ENCODE results near the gene RASGRF1. TPM values are rescaled to one million over a fixed set of nuclear protein-coding genes. Genes with fewer than 3 reads are reported as not detected.

RASGRF1 gene
- total and polyA plus RNA-seq, 11 donors, result 0.12 to 0.40 (median 0.25) TPM; not detected in 8

DNA sequence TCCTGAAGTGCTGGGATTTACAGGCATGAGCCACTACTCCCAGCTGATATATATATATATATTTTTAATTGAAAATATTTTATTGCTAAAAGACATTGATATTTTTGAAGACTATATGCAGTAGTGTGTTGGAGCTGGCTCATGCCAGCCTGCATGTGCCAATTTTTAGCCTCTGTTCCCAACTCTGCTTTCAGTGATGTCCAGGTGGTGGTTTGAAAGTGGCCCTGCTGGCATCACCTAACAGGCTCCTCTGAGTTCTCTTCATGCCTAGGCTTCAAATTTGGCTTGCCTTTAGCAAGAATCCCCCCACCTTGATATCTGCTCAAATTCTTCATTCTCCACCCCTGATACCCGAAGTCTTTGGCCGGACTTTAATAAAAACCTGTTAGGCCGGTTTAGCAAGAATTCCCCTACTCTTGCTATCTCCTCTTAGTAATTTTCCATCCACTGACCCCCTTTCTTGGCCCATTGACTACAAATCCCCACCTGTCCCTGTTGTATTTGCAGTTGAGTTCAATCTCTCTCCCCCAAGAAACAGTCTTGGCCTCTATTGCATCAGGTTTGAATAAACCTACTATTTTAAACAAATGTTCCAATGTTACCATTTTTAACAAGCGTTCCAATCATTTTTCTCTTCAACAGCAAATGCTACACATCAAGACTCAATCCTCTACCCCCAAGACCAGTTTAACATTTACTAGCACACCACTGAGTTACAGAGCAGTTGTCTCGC lies 121.9 kb downstream of the RASGRF1 start:
- H3K4me1 ChIP-seq, result peaks cover 0 to 9% (median 0%) of the 10 kb centered on the region in 12 donors
- TF ChIP-seq POLR2A (IDR thresholded peaks at IDR 0.05), result no peak
- TF ChIP-seq, protein P1, sequence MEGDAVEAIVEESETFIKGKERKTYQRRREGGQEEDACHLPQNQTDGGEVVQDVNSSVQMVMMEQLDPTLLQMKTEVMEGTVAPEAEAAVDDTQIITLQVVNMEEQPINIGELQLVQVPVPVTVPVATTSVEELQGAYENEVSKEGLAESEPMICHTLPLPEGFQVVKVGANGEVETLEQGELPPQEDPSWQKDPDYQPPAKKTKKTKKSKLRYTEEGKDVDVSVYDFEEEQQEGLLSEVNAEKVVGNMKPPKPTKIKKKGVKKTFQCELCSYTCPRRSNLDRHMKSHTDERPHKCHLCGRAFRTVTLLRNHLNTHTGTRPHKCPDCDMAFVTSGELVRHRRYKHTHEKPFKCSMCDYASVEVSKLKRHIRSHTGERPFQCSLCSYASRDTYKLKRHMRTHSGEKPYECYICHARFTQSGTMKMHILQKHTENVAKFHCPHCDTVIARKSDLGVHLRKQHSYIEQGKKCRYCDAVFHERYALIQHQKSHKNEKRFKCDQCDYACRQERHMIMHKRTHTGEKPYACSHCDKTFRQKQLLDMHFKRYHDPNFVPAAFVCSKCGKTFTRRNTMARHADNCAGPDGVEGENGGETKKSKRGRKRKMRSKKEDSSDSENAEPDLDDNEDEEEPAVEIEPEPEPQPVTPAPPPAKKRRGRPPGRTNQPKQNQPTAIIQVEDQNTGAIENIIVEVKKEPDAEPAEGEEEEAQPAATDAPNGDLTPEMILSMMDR (IDR thresholded peaks at IDR 0.05), result no peak
- no peaks in the 10 kb centered on the region for H3K36me3 ChIP-seq
- H3K27ac ChIP-seq, result no peak overlapping the region
- H3K27me3 ChIP-seq, result no peaks in the 10 kb centered on the region
- 94 to 97% (median 96%) methylated on average over 5 of the region's 5 CpGs for WGBS, 4 donors
- no peak overlapping the region for H3K4me3 ChIP-seq
- intact Hi-C loops (cut with DNase I), result no loop called here
- DNase-seq, result no peak
- no peaks in the 10 kb centered on the region for H3K9me3 ChIP-seq
- ATAC-seq, result no peak

DNA sequence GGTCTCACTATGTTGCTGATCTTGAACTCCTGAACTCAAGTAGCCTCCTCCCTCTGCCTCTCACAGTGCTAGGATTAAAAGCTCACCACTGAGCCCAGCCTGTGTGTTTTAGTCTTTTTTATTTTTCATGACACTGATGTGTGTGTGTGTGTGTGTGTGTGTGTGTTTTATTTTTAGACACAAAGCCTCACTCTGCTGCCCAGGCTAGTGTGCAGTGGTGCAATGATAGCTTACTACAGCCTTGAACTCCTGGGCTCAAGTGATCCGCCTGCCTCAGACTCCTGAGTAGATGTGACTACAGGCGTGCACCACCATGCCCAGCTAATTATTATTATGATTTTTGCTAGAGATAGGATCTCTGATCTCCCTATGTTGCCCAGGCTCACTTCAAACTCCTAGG lies 122.5 kb downstream of the RASGRF1 start:
- Histone ChIP-seq H3K4me3 (no peak overlapping the region), H3K4me1 (peaks cover 0 to 9% (median 0%) of the 10 kb centered on the region in 12 donors), H3K27me3 (no peaks in the 10 kb centered on the region), H3K36me3 (no peaks in the 10 kb centered on the region), H3K27ac (no peak overlapping the region), H3K9me3 (no peaks in the 10 kb centered on the region)
- intact Hi-C loops (cut with DNase I), result no loop called here
- 89 to 99% (median 94%) methylated on average over 2 of the region's 2 CpGs for WGBS, 4 donors
- DNase-seq (no peak), ATAC-seq (no peak)
- TF ChIP-seq, protein P1 (IDR thresholded peaks at IDR 0.05), result no peak
- TF ChIP-seq POLR2A (IDR thresholded peaks at IDR 0.05), result no peak

DNA sequence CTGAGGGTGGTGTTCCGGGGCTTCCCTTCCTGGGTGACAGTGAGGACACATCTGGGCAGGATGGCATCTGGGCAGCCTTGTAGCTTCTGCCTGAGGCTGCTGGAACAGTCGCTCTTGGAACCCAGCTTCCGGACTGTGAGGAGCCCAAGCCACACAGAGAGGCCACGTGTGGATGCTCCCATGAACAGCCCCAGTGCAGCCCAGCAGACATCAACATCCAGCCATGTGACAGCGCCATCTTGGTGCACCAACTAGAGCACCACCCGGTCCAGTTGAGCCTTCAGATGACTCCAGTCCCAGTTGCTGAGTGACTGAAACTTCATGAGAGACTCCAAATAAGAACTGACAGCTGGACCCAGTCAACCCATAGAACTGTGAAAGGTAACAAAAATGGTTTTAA lies 130.3 kb downstream of the RASGRF1 start:
- Histone ChIP-seq H3K27ac (no peak overlapping the region), H3K4me1 (no peaks in the 10 kb centered on the region), H3K9me3 (no peaks in the 10 kb centered on the region), H3K4me3 (no peak overlapping the region), H3K27me3 (no peaks in the 10 kb centered on the region), H3K36me3 (no peaks in the 10 kb centered on the region)
- TF ChIP-seq POLR2A (IDR thresholded peaks at IDR 0.05), result no peak
- TF ChIP-seq, protein P1 (IDR thresholded peaks at IDR 0.05), result no peak
- no peak for DNase-seq
- no peak for ATAC-seq
- WGBS, 4 donors, result 91 to 96% (median 95%) methylated on average over 6 of the region's 6 CpGs
- intact Hi-C loops (cut with DNase I), result no loop called here

DNA sequence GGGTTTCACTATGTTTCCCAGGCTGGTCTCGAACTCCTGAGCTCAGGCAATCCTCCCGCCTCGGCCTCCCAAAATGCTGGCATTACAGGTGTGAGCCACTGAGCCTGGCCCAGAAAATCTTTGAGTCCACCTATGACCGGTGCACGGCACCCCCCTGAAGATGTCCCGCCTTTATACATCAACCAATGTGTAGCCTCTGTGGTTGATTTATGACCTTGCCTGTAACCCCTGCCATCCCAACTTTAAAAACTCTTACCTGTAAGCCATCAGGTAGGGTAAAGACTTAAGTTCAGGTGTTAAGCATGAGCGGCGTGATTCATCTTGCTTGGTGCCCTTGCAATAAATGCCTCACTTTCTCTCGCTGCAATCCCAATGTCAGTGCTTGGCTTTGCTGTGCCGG lies 131.2 kb downstream of the RASGRF1 start:
- no peak overlapping the region for H3K27ac ChIP-seq
- ATAC-seq (no peak), DNase-seq (no peak)
- no peak overlapping the region for H3K4me3 ChIP-seq
- H3K4me1 ChIP-seq, result no peaks in the 10 kb centered on the region
- no peaks in the 10 kb centered on the region for H3K9me3 ChIP-seq
- no peaks in the 10 kb centered on the region for H3K27me3 ChIP-seq
- WGBS, 4 donors, result 97 to 98% (median 97%) methylated on average over 10 of the region's 10 CpGs
- TF ChIP-seq POLR2A (IDR thresholded peaks at IDR 0.05), result no peak
- TF ChIP-seq, protein P1 (IDR thresholded peaks at IDR 0.05), result no peak
- intact Hi-C loops (cut with DNase I), result loop anchor here in 1 of 10 donors (10.0 kb wide), 1 partner anchor 45 kb away; no protein-coding TSS in a partner anchor
- H3K36me3 ChIP-seq, result no peaks in the 10 kb centered on the region
